ENCODE data around the gene RAD23B. TPM values are rescaled to one million over a fixed set of nuclear protein-coding genes. Genes with fewer than 3 reads are reported as not detected.

Gene RAD23B
- 64.7 and 73.3 TPM in 2 replicates for total RNA-seq

DNA sequence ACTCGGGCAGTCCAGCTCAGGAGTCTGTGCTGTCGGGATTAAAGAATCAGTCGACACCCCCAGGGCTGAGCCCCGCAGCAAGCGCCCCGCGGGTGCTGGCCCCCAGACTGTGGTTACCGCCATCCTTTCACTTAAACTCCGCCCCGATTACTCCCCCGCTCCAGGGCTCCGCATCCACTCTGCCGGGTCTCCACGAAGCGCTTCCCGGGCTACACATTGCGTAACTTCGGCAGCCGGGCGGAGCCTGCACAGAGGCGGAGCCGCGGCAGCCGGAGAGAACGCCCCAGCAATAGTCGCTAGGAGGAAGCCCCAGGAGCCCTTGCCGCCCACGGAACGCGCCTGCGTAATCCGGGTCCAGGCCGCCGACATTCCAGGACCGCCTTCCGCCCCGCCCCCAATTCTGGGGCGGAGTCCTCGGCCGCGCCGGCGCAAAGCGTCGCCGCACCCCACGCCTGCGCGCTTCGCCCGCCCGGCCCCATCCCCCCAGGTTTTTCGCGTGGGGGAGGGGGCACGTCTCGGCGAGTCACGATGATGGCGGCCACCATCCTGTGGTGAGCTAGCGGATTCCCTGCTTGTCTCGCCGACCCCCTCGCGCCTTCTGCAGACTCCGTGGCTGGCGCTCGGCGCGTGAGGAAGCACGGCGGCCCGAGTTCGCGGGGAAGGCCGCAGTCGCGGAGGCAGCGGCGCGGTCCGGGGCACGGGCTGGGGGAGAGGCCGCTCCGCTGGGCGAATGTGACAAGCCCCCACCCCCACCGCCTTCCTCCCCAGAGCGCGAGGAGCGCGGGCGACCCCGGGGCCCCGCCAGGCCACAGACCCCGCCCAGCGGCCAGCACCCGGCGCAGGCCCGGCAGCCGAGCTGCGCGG lies at the start of gene RAD23B:
Gene RAD23B (plus strand): TSS at position 521 of the 864 bp plus-strand sequence. CDS start 351 bp downstream, outside the sequence.

Other genes starting within 250 kb of the RAD23B start
- 8.7 and 11.3 TPM in 2 replicates for gene KLF4, start 206.5 kb downstream of the RAD23B start, total RNA-seq

Measured in bronchus fibroblast of lung (primary cell).